Naive thymus-derived CD4-positive, alpha-beta T cell (primary cell): Measurements from ENCODE around the gene RGPD5. TPM values are rescaled to one million over a fixed set of nuclear protein-coding genes. Genes with fewer than 3 reads are reported as not detected.
"Not testable (repeated sequence)": the region's sequence is repeated elsewhere in the genome, so short reads cannot be mapped to it uniquely, and the experiment has no call there.

Source experiments
- ATAC-seq: fragments of 150-1000 bp; cut with Tn5 transposase; 2 replicates; pipeline ENCODE4 v1.10.0; 2021; ENCODE audit warnings: mild to moderate bottlenecking, moderate library complexity
- CTCF ChIA-PET: fragments of 350-600 bp; sonication (Branson Sonifier 250); formaldehyde crosslinking; loops from one replicate; lab custom pipeline; 2021; ENCODE audit warnings: antibody characterized with exemption; lab: Charles Lee
- POLR2A ChIA-PET: fragments of 350-600 bp; sonication (Branson Sonifier 250); formaldehyde crosslinking; loops from one replicate; lab custom pipeline; 2021; ENCODE audit warnings: antibody characterized with exemption, inconsistent platforms; lab: Charles Lee
- DNase-seq, 9 donors: peaks; one replicate each; pipeline versions ENCODE4 v3.0.0 to v3.0.0-alpha.2; 2020 to 2022; ENCODE audit warnings: mixed read lengths in 1 of 9
- H3K27ac ChIP-seq: one replicate; pipeline ENCODE4 v1.7.0; 2013; ENCODE audit warnings: mild to moderate bottlenecking, low read depth, low read length, moderate library complexity
- H3K27me3 ChIP-seq, 2 donors: one replicate each; pipeline ENCODE4 v1.7.0; 2013; ENCODE audit warnings: low read length in 2 of 2, mild to moderate bottlenecking in 2 of 2, moderate library complexity in 2 of 2; ENCODE audit not compliant: control insufficient read depth in 2 of 2, insufficient read depth in 2 of 2
- H3K36me3 ChIP-seq, 3 experiments: 1 replicate in 2 of 3; 2 replicates in 1 of 3; pipeline ENCODE4 v1.7.0; 2013; ENCODE audit warnings: low read length in 3 of 3, mild to moderate bottlenecking in 3 of 3, moderate library complexity in 1 of 3; ENCODE audit not compliant: insufficient read depth in 3 of 3, control insufficient read depth in 2 of 3
- H3K4me1 ChIP-seq, 2 donors: one replicate each; pipeline ENCODE4 v1.7.0; 2013; ENCODE audit warnings: low read length in 2 of 2, mild to moderate bottlenecking in 2 of 2, moderate library complexity in 1 of 2; ENCODE audit not compliant: control insufficient read depth in 2 of 2, insufficient read depth in 2 of 2
- H3K4me3 ChIP-seq: 2 replicates; pipeline ENCODE4 v1.7.0; 2013; ENCODE audit warnings: mild to moderate bottlenecking, low read length
- H3K9me3 ChIP-seq, 3 experiments: 1 replicate in 2 of 3; 2 replicates in 1 of 3; pipeline ENCODE4 v1.7.0; 2013; ENCODE audit warnings: low read length in 3 of 3; ENCODE audit not compliant: control insufficient read depth in 2 of 3
- H3K27ac Mint-ChIP-seq, 9 donors: one replicate each; pipeline ENCODE4 v1.8.0; 2020 to 2022; ENCODE audit warnings: mixed read lengths in 9 of 9, mild to moderate bottlenecking in 8 of 9, moderate library complexity in 5 of 9, inconsistent platforms in 2 of 9
- H3K27me3 Mint-ChIP-seq, 5 donors: one replicate each; pipeline ENCODE4 v1.8.0; 2021 to 2022; ENCODE audit warnings: mixed read lengths in 5 of 5, mild to moderate bottlenecking in 1 of 5
- H3K36me3 Mint-ChIP-seq, 5 donors: one replicate each; pipeline ENCODE4 v1.8.0; 2020 to 2022; ENCODE audit warnings: mixed read lengths in 5 of 5, mild to moderate bottlenecking in 3 of 5, inconsistent platforms in 1 of 5
- H3K4me1 Mint-ChIP-seq, 7 donors: one replicate each; pipeline ENCODE4 v1.8.0; 2020 to 2022; ENCODE audit warnings: mixed read lengths in 7 of 7, mild to moderate bottlenecking in 3 of 7, inconsistent platforms in 1 of 7
- H3K4me3 Mint-ChIP-seq, 10 donors: one replicate each; pipeline ENCODE4 v1.8.0; 2020 to 2022; ENCODE audit warnings: mild to moderate bottlenecking in 10 of 10, mixed read lengths in 10 of 10, moderate library complexity in 6 of 10, inconsistent platforms in 2 of 10
- H3K9me3 Mint-ChIP-seq, 11 donors: one replicate each; pipeline ENCODE4 v1.8.0; 2020 to 2022; ENCODE audit warnings: mixed read lengths in 11 of 11, mild to moderate bottlenecking in 4 of 11, inconsistent platforms in 1 of 11, moderate library complexity in 1 of 11
- intact Hi-C, 2 donors: fragments of 100-400 bp; cut with micrococcal nuclease; formaldehyde crosslinking; loops; one replicate each; pipeline ENCODE4 v1.15.1; 2023
- polyA plus RNA-seq, 2 donors: library from polyadenylated mRNA; unstranded; fragments of 300-500 nt; fragmentation: Illumina TruSeq; gene quantifications; one replicate each; pipeline ENCODE4 v1.2.3, GENCODE V29; 2021
- total RNA-seq, 6 experiments: library from RNA in 5 of 6; stranded (reverse) in 5 of 6; gene quantifications; 1 replicate in 5 of 6; 2 replicates in 1 of 6; pipeline ENCODE4 v1.2.3 and lab custom pipeline; 2021 to 2026

The RGPD5 gene
- total and polyA plus RNA-seq, 7 experiments from 2014 or later: 4.2 to 161 (median 79.9) TPM

- H3K9me3 ChIP-seq, H3K27ac ChIP-seq, H3K36me3 Mint-ChIP-seq, H3K27ac Mint-ChIP-seq, ATAC-seq, H3K4me1 ChIP-seq, H3K36me3 ChIP-seq, DNase-seq, CTCF ChIA-PET, H3K27me3 ChIP-seq, POLR2A ChIA-PET, H3K4me1 Mint-ChIP-seq, H3K4me3 Mint-ChIP-seq, intact Hi-C loops, H3K4me3 ChIP-seq, H3K9me3 Mint-ChIP-seq: not testable (repeated sequence)
- peaks cover 0 to 12% (median 4%) of the 10 kb centered on the region in 5 donors for H3K27me3 Mint-ChIP-seq
Measured at GRCh38 chr2:109766074-109766473, 28.0 kb upstream of the RGPD5 start.

- CTCF ChIA-PET, H3K27ac Mint-ChIP-seq, DNase-seq, ATAC-seq, H3K4me3 Mint-ChIP-seq, H3K9me3 Mint-ChIP-seq, H3K36me3 ChIP-seq, H3K4me3 ChIP-seq, H3K27me3 ChIP-seq, H3K36me3 Mint-ChIP-seq, H3K27ac ChIP-seq, intact Hi-C loops, H3K4me1 Mint-ChIP-seq, H3K4me1 ChIP-seq, H3K9me3 ChIP-seq, POLR2A ChIA-PET: not testable (repeated sequence)
- H3K27me3 Mint-ChIP-seq: peaks cover 0 to 12% (median 4%) of the 10 kb centered on the region in 5 donors
Measured at GRCh38 chr2:109766886-109767578, 27.1 kb upstream of the RGPD5 start.

GRCh38 chr2:109768934-109769333 is 25.2 kb upstream of the RGPD5 start:
- CTCF ChIA-PET, H3K9me3 Mint-ChIP-seq, H3K27ac ChIP-seq: not testable (repeated sequence)

GRCh38 chr2:109779118-109779517 is 15.0 kb upstream of the RGPD5 start:
- POLR2A ChIA-PET: not testable (repeated sequence)

More at GRCh38 chr2:109768934-109769333, 25.2 kb upstream of the RGPD5 start:
- intact Hi-C loops, H3K36me3 ChIP-seq, ATAC-seq, H3K4me3 ChIP-seq, POLR2A ChIA-PET, H3K27me3 Mint-ChIP-seq, H3K9me3 ChIP-seq, H3K4me3 Mint-ChIP-seq, H3K4me1 ChIP-seq, H3K36me3 Mint-ChIP-seq, H3K4me1 Mint-ChIP-seq, H3K27me3 ChIP-seq, H3K27ac Mint-ChIP-seq, DNase-seq: not testable (repeated sequence)

GRCh38 chr2:109781147-109781816 is 12.8 kb upstream of the RGPD5 start:
- H3K4me3 Mint-ChIP-seq, H3K4me1 ChIP-seq, H3K36me3 Mint-ChIP-seq, ATAC-seq, H3K27ac Mint-ChIP-seq, H3K9me3 ChIP-seq, POLR2A ChIA-PET, H3K27ac ChIP-seq, intact Hi-C loops, DNase-seq, H3K27me3 Mint-ChIP-seq, H3K4me3 ChIP-seq, CTCF ChIA-PET, H3K4me1 Mint-ChIP-seq, H3K36me3 ChIP-seq, H3K9me3 Mint-ChIP-seq, H3K27me3 ChIP-seq: not testable (repeated sequence)

More at GRCh38 chr2:109779118-109779517, 15.0 kb upstream of the RGPD5 start:
- H3K4me1 ChIP-seq, H3K4me1 Mint-ChIP-seq, H3K27ac Mint-ChIP-seq, H3K36me3 ChIP-seq, H3K9me3 Mint-ChIP-seq, H3K27me3 Mint-ChIP-seq, H3K36me3 Mint-ChIP-seq, H3K4me3 Mint-ChIP-seq, H3K4me3 ChIP-seq, ATAC-seq, H3K27me3 ChIP-seq, intact Hi-C loops, H3K27ac ChIP-seq, H3K9me3 ChIP-seq, DNase-seq, CTCF ChIA-PET: not testable (repeated sequence)

GRCh38 chr2:109782446-109782993 is 11.6 kb upstream of the RGPD5 start:
- H3K4me1 Mint-ChIP-seq, CTCF ChIA-PET, POLR2A ChIA-PET, H3K9me3 Mint-ChIP-seq, H3K27ac ChIP-seq, H3K27ac Mint-ChIP-seq, H3K36me3 ChIP-seq, H3K9me3 ChIP-seq, DNase-seq, H3K27me3 Mint-ChIP-seq, H3K4me3 ChIP-seq, H3K27me3 ChIP-seq, H3K4me1 ChIP-seq, H3K4me3 Mint-ChIP-seq, H3K36me3 Mint-ChIP-seq, ATAC-seq, intact Hi-C loops: not testable (repeated sequence)
